Spinal cord (tissue), 10 donors: ENCODE data around the gene LRRC1. TPM values are rescaled to one million over a fixed set of nuclear protein-coding genes. Genes with fewer than 3 reads are reported as not detected.

Source experiments
- DNase-seq, 6 donors: peaks; one replicate each; pipeline versions ENCODE4 v3.0.0 to v3.0.0-alpha.2; 2013 to 2015; ENCODE audit warnings: low spot score in 6 of 6, low read depth in 4 of 6
- H3K27ac ChIP-seq: one replicate; pipeline ENCODE4 v1.5.1; 2013; ENCODE audit warnings: low read depth, low read length, control low read depth
- H3K27me3 ChIP-seq: one replicate; pipeline ENCODE4 v1.6.1; 2013; ENCODE audit warnings: low read length; ENCODE audit not compliant: control insufficient read depth, insufficient read depth
- H3K36me3 ChIP-seq: one replicate; pipeline ENCODE4 v1.6.1; 2013; ENCODE audit warnings: low read length; ENCODE audit not compliant: control insufficient read depth, insufficient read depth
- H3K4me1 ChIP-seq: one replicate; pipeline ENCODE4 v1.6.1; 2013; ENCODE audit warnings: low read length; ENCODE audit not compliant: control insufficient read depth, insufficient read depth
- H3K4me3 ChIP-seq: one replicate; pipeline ENCODE4 v1.5.1; 2013; ENCODE audit warnings: low read depth, low read length, control low read depth
- H3K9me3 ChIP-seq: one replicate; pipeline ENCODE4 v1.6.1; 2013; ENCODE audit warnings: low read length; ENCODE audit not compliant: control insufficient read depth, insufficient read depth
- WGBS: methylation state at CpG from one replicate; pipeline ENCODE4 v1.1.5; 2013; ENCODE audit warnings: missing lambda C conversion rate; ENCODE audit not compliant: insufficient coverage; 5-methylcytosine and 5-hydroxymethylcytosine counted together
- long read RNA-seq, 4 donors: transcript quantifications; one replicate each; lab custom pipeline, GENCODE V29; 2026
- polyA plus RNA-seq, 2 donors: library from polyadenylated mRNA; unstranded; fragments of 120-200 nt; gene quantifications; one replicate each; pipeline ENCODE4 v1.2.1, GENCODE V29; 2013; ENCODE audit not compliant: insufficient read length in 2 of 2
- total RNA-seq, 2 donors: library from RNA; depleted of rRNA in 1 of 2; stranded (reverse); fragments of 120-200 nt in 1 of 2; fragments of >200 nt in 1 of 2; gene quantifications; one replicate each; pipeline versions ENCODE4 v1.2.3 to v1.2.4, GENCODE V29; 2013 to 2014
- donor health status: healthy.

Gene LRRC1
- total RNA-seq (10 to 100 TPM; 14.5 to 15.8 TPM), polyA plus RNA-seq (10 to 100 TPM; 15.4 to 15.6 TPM)
- long read RNA-seq, donor 1, partial matches to known transcripts = 0 of 2 reads
- long read RNA-seq, donor 1, other reads (novel, unspliced or antisense) = 0 of 2 reads
- long read RNA-seq, donor 2 = 0 reads
- long read RNA-seq, donor 3 = 0 reads
- long read RNA-seq, donor 4, partial matches to known transcripts = 0 of 1 reads
- long read RNA-seq, donor 4, other reads (novel, unspliced or antisense) = 0 of 1 reads

- Histone ChIP-seq H3K4me1 (peaks cover 15% of the 10 kb centered on the region), H3K36me3 (no peaks in the 10 kb centered on the region), H3K9me3 (no peaks in the 10 kb centered on the region), H3K27ac (peak within 1 kb of the TSS; percentile 90), H3K27me3 (peaks cover 3% of the 10 kb centered on the region), H3K4me3 (peak within 1 kb of the TSS; percentile 87)
- peak; percentile 90 to 98 (median 94) for DNase-seq
- under 1% methylated on average over 75 of the region's 75 CpGs for WGBS
These were observed at the start of gene LRRC1 for GRCh38 chr6:53794720-53795339. TSS of gene LRRC1 (plus strand) at chr6:53795005. CDS start at chr6:53795257, 252 bp downstream.

- DNase-seq = no peak
- no peaks in the 10 kb centered on the region for H3K36me3 ChIP-seq
- H3K27ac ChIP-seq = no peak overlapping the region
- H3K4me1 ChIP-seq = no peaks in the 10 kb centered on the region
- WGBS = 33% methylated on average over 1 of the region's 3 CpGs
- no peaks in the 10 kb centered on the region for H3K27me3 ChIP-seq
- H3K4me3 ChIP-seq = no peak overlapping the region
- H3K9me3 ChIP-seq = no peaks in the 10 kb centered on the region
These were observed 48.2 kb upstream of the LRRC1 start for GRCh38 chr6:53746442-53747103.

DNA sequence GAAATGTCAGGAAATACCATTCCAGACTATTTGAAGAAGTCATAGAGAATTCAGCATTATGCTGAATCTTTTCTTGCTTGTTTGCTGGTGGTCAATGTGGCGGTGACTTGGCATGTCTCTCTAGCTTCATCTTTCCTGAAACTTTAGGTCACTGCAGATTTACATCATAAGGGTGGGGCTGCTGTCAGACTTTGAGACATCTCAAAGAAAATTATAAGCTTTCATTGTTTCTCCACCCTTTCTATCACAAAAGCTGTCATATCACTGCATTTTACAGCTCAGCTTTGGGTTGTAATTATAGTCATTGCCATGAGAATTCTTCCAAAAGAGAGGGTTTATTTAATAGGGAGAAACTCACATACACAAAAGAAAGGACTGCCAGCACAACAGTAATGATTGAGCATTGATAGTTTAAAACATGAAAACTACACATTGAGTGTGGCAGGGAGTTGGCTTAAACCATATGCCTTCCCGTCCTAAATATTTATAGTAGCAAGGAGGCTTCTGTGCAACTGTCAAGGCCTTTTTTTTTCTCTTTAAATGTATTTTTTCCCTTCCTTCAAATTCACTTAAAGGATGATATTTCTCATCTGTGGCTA is 44.7 kb upstream of the LRRC1 start:
- H3K27ac ChIP-seq = no peak overlapping the region
- H3K27me3 ChIP-seq = no peaks in the 10 kb centered on the region
- no peaks in the 10 kb centered on the region for H3K4me1 ChIP-seq
- no peak overlapping the region for H3K4me3 ChIP-seq
- H3K36me3 ChIP-seq = no peaks in the 10 kb centered on the region
- no peaks in the 10 kb centered on the region for H3K9me3 ChIP-seq
- peak in 1 of 6 donors; percentile 78 for DNase-seq
- WGBS = no CpG with 5 or more reads among the region's 2 CpGs

GRCh38 chr6:53751417-53751816 is 43.4 kb upstream of the LRRC1 start:
- Histone ChIP-seq H3K4me3 (no peak overlapping the region), H3K27me3 (no peaks in the 10 kb centered on the region), H3K27ac (no peak overlapping the region), H3K9me3 (no peaks in the 10 kb centered on the region), H3K36me3 (no peaks in the 10 kb centered on the region), H3K4me1 (no peaks in the 10 kb centered on the region)
- no peak for DNase-seq
- no CpG with 5 or more reads among the region's 1 CpG for WGBS

DNA sequence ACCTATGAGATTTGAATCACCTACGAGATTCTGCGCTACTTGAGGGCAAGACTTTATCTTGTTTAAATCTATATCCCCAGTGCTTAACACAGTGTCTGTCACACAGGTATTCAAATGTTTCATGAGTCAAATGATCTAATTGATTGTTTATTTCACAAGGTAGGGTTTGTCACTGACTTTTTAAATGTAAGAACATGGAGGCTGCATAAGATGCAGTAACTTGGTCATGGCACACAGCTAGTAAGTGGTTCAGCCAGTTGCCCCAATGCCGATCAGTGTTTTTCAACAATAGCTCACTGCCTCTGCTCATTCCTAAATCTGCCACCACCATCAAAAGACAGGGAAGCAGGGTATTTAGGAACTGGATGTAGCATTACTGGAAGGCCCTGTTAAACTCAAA is 42.4 kb upstream of the LRRC1 start:
- Histone ChIP-seq H3K27ac (no peak overlapping the region), H3K4me3 (no peak overlapping the region), H3K27me3 (no peaks in the 10 kb centered on the region), H3K9me3 (no peaks in the 10 kb centered on the region), H3K4me1 (no peaks in the 10 kb centered on the region), H3K36me3 (no peaks in the 10 kb centered on the region)
- DNase-seq = no peak
- no CpG with 5 or more reads among the region's 3 CpGs for WGBS

GRCh38 chr6:53752856-53753255 is 41.9 kb upstream of the LRRC1 start:
- H3K9me3 ChIP-seq = no peaks in the 10 kb centered on the region
- H3K4me3 ChIP-seq = no peak overlapping the region
- no peaks in the 10 kb centered on the region for H3K27me3 ChIP-seq
- no peak for DNase-seq
- no peaks in the 10 kb centered on the region for H3K4me1 ChIP-seq
- no peak overlapping the region for H3K27ac ChIP-seq
- WGBS = no CpG with 5 or more reads among the region's 4 CpGs
- H3K36me3 ChIP-seq = no peaks in the 10 kb centered on the region

- no peaks in the 10 kb centered on the region for H3K4me1 ChIP-seq
- 100% methylated on average over 3 of the region's 4 CpGs for WGBS
- DNase-seq = no peak
- no peaks in the 10 kb centered on the region for H3K27me3 ChIP-seq
- no peaks in the 10 kb centered on the region for H3K36me3 ChIP-seq
- H3K4me3 ChIP-seq = no peak overlapping the region
- H3K9me3 ChIP-seq = no peaks in the 10 kb centered on the region
- H3K27ac ChIP-seq = no peak overlapping the region
These were observed 40.5 kb upstream of the LRRC1 start for GRCh38 chr6:53754330-53754729.

- DNase-seq = peak in 1 of 6 donors; percentile 61
- Histone ChIP-seq H3K36me3 (no peaks in the 10 kb centered on the region), H3K4me3 (no peak overlapping the region), H3K4me1 (no peaks in the 10 kb centered on the region), H3K27ac (no peak overlapping the region), H3K9me3 (no peaks in the 10 kb centered on the region), H3K27me3 (no peaks in the 10 kb centered on the region)
- WGBS = no CpG with 5 or more reads among the region's 3 CpGs
These were observed 38.4 kb upstream of the LRRC1 start for GRCh38 chr6:53756396-53756795.

DNA sequence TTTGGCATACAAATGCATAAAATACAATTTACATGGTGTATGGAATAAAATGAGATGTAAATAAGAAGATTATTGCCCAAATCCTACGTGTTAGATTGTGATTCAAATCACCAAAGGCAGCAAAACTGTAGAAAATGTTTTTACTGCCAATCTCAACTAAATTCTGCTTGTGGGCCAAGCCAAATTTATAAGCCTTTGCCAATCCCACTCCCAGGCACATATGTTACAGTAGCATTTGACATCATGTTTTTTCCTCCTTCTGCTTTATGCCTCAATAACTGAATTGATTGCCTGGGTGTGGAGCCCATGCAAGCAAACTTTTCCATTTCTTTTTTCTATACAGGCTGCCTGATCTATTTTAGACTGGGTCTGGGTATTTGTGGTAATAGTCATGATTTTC is 36.3 kb upstream of the LRRC1 start:
- Histone ChIP-seq H3K36me3 (no peaks in the 10 kb centered on the region), H3K4me3 (no peak overlapping the region), H3K27me3 (no peaks in the 10 kb centered on the region), H3K9me3 (no peaks in the 10 kb centered on the region), H3K27ac (no peak overlapping the region), H3K4me1 (no peaks in the 10 kb centered on the region)
- DNase-seq = peak in 2 of 6 donors; percentile 10 to 89
- no CpG with 5 or more reads among the region's 1 CpG for WGBS
